Naive thymus-derived CD8-positive, alpha-beta T cell (primary cell): Measurements from ENCODE around the gene CEACAM21. TPM values are rescaled to one million over a fixed set of nuclear protein-coding genes. Genes with fewer than 3 reads are reported as not detected.

Experiments
- ATAC-seq, 2 donors: fragments of 150-1000 bp; cut with Tn5 transposase in 1 of 2; sonication (Bioruptor Pico), chemical (Tn5 transposase) in 1 of 2; 1 replicate in 1 of 2; 2 replicates in 1 of 2; pipeline ENCODE4 v1.10.0; 2021; ENCODE audit warnings: mild to moderate bottlenecking in 2 of 2, moderate library complexity in 2 of 2
- POLR2A ChIA-PET: fragments of 350-600 bp; sonication (Branson Sonifier 250); formaldehyde crosslinking; loops from one replicate; lab custom pipeline; 2021; ENCODE audit warnings: antibody characterized with exemption; lab: Charles Lee
- DNase-seq, 10 donors: peaks; one replicate each; pipeline versions ENCODE4 v3.0.0 to v3.0.0-alpha.2; 2020 to 2022
- H3K27ac Mint-ChIP-seq, 10 donors: one replicate each; pipeline ENCODE4 v1.8.0; 2020 to 2022; ENCODE audit warnings: mild to moderate bottlenecking in 10 of 10, mixed read lengths in 10 of 10, moderate library complexity in 4 of 10, inconsistent platforms in 1 of 10
- H3K27me3 Mint-ChIP-seq, 5 donors: one replicate each; pipeline ENCODE4 v1.8.0; 2021 to 2022; ENCODE audit warnings: mixed read lengths in 5 of 5
- H3K36me3 Mint-ChIP-seq, 3 donors: one replicate each; pipeline ENCODE4 v1.8.0; 2020 to 2022; ENCODE audit warnings: mixed read lengths in 3 of 3, mild to moderate bottlenecking in 2 of 3, inconsistent platforms in 1 of 3
- H3K4me1 Mint-ChIP-seq, 4 donors: one replicate each; pipeline ENCODE4 v1.8.0; 2021 to 2022; ENCODE audit warnings: mixed read lengths in 4 of 4
- H3K4me3 Mint-ChIP-seq, 10 donors: one replicate each; pipeline ENCODE4 v1.8.0; 2020 to 2022; ENCODE audit warnings: mild to moderate bottlenecking in 10 of 10, mixed read lengths in 10 of 10, moderate library complexity in 6 of 10, inconsistent platforms in 1 of 10
- H3K9me3 Mint-ChIP-seq, 9 donors: one replicate each; pipeline ENCODE4 v1.8.0; 2020 to 2022; ENCODE audit warnings: mixed read lengths in 9 of 9, mild to moderate bottlenecking in 3 of 9, inconsistent platforms in 1 of 9, moderate library complexity in 1 of 9
- polyA plus RNA-seq, 3 donors: library from polyadenylated mRNA; unstranded; fragments of 300-500 nt; fragmentation: Illumina TruSeq; gene quantifications; one replicate each; pipeline ENCODE4 v1.2.3, GENCODE V29; 2021
- total RNA-seq, 8 experiments: library from RNA in 2 of 8; stranded (reverse) in 2 of 8; gene quantifications; one replicate each; pipeline ENCODE4 v1.2.3 and lab custom pipeline; 2021 to 2026

CEACAM21 gene
- total and polyA plus RNA-seq, 5 experiments from 2014 or later = 16.7 to 59.1 (median 44.2) TPM

GRCh38 chr19:41587101-41587837 lies 11.3 kb downstream of the CEACAM21 start:
- Mint-ChIP-seq H3K36me3 (peaks cover 12 to 50% (median 24%) of the 10 kb centered on the region in 3 donors), H3K9me3 (peaks cover 0 to 11% (median 7%) of the 10 kb centered on the region in 9 donors), H3K27me3 (peaks cover 0 to 4% (median 0%) of the 10 kb centered on the region in 5 donors), H3K4me1 (peaks cover 0 to 10% (median 3%) of the 10 kb centered on the region in 4 donors), H3K4me3 (no peak overlapping the region), H3K27ac (peak overlapping the region in 2 of 10 donors; percentile 7 to 9)
- DNase-seq (no peak), ATAC-seq (no peak)
- POLR2A ChIA-PET = no interaction called here

- peaks cover 0 to 6% (median 5%) of the 10 kb centered on the region in 9 donors for H3K9me3 Mint-ChIP-seq
- H3K27ac Mint-ChIP-seq = peak overlapping the region in 1 of 10 donors; percentile 49
- H3K27me3 Mint-ChIP-seq = peaks cover 0 to 4% (median 0%) of the 10 kb centered on the region in 5 donors
- no peak overlapping the region for H3K4me3 Mint-ChIP-seq
- peaks cover 9 to 45% (median 19%) of the 10 kb centered on the region in 3 donors for H3K36me3 Mint-ChIP-seq
- peaks cover 0 to 11% (median 4%) of the 10 kb centered on the region in 4 donors for H3K4me1 Mint-ChIP-seq
- DNase-seq = no peak
- POLR2A ChIA-PET = no interaction called here
- ATAC-seq = no peak
These were observed 11.9 kb downstream of the CEACAM21 start for GRCh38 chr19:41587838-41588210.

- POLR2A ChIA-PET = no interaction called here
- H3K4me1 Mint-ChIP-seq = peaks cover 0 to 11% (median 4%) of the 10 kb centered on the region in 4 donors
- H3K9me3 Mint-ChIP-seq = no peaks in the 10 kb centered on the region
- DNase-seq = no peak
- no peak for ATAC-seq
- H3K36me3 Mint-ChIP-seq = peaks cover 1 to 36% (median 11%) of the 10 kb centered on the region in 3 donors
- peak overlapping the region in 4 of 10 donors; percentile 15 to 40 (median 31) for H3K27ac Mint-ChIP-seq
- no peak overlapping the region for H3K4me3 Mint-ChIP-seq
- H3K27me3 Mint-ChIP-seq = peaks cover 0 to 10% (median 0%) of the 10 kb centered on the region in 5 donors
These were observed 12.7 kb downstream of the CEACAM21 start for GRCh38 chr19:41588497-41589209.

- Mint-ChIP-seq H3K4me3 (no peak overlapping the region), H3K36me3 (peaks cover 0 to 29% (median 11%) of the 10 kb centered on the region in 3 donors), H3K4me1 (peaks cover 0 to 11% (median 5%) of the 10 kb centered on the region in 4 donors), H3K9me3 (no peaks in the 10 kb centered on the region), H3K27ac (peak overlapping the region in 3 of 10 donors; percentile 15 to 35 (median 25)), H3K27me3 (peaks cover 0 to 10% (median 0%) of the 10 kb centered on the region in 5 donors)
- DNase-seq (no peak), ATAC-seq (no peak)
- POLR2A ChIA-PET = no interaction called here
These were observed 13.4 kb downstream of the CEACAM21 start for GRCh38 chr19:41589371-41589770.

- Mint-ChIP-seq H3K27me3 (peaks cover 0 to 17% (median 11%) of the 10 kb centered on the region in 5 donors), H3K27ac (peak overlapping the region in 1 of 10 donors; percentile 34), H3K4me1 (peaks cover 6 to 16% (median 13%) of the 10 kb centered on the region in 4 donors), H3K4me3 (no peak overlapping the region), H3K36me3 (peaks cover 0 to 14% (median 3%) of the 10 kb centered on the region in 3 donors), H3K9me3 (no peaks in the 10 kb centered on the region)
- no peak for ATAC-seq
- no peak for DNase-seq
- POLR2A ChIA-PET = no interaction called here
These were observed 15.0 kb downstream of the CEACAM21 start for GRCh38 chr19:41590936-41591335.

- Mint-ChIP-seq H3K27me3 (peaks cover 0 to 21% (median 17%) of the 10 kb centered on the region in 5 donors), H3K9me3 (no peaks in the 10 kb centered on the region), H3K4me1 (peaks cover 6 to 17% (median 13%) of the 10 kb centered on the region in 4 donors), H3K36me3 (peaks cover 0 to 10% (median 0%) of the 10 kb centered on the region in 3 donors), H3K4me3 (no peak overlapping the region), H3K27ac (peak overlapping the region in 2 of 10 donors; percentile 25 to 56)
- POLR2A ChIA-PET = interaction anchor here (0.8 to 0.9 kb wide), 2 partner anchors 12 to 98 kb away, joined by 3 read pairs; no protein-coding TSS in a partner anchor
- ATAC-seq (no peak), DNase-seq (no peak)
These were observed 16.1 kb downstream of the CEACAM21 start for GRCh38 chr19:41591951-41592562.

- H3K9me3 Mint-ChIP-seq = no peaks in the 10 kb centered on the region
- no peak overlapping the region for H3K27ac Mint-ChIP-seq
- ATAC-seq = peak; percentile 86 to 88
- peak; percentile 27 to 75 (median 60) for DNase-seq
- peaks cover 8 to 24% (median 10%) of the 10 kb centered on the region in 4 donors for H3K4me1 Mint-ChIP-seq
- POLR2A ChIA-PET = interaction anchor here (0.8 to 1.3 kb wide), 2 partner anchors 32 to 147 kb away, joined by 3 to 4 read pairs; no protein-coding TSS in a partner anchor
- no peaks in the 10 kb centered on the region for H3K36me3 Mint-ChIP-seq
- H3K4me3 Mint-ChIP-seq = no peak overlapping the region
- peaks cover 3 to 39% (median 24%) of the 10 kb centered on the region in 5 donors for H3K27me3 Mint-ChIP-seq
These were observed 19.4 kb downstream of the CEACAM21 start for GRCh38 chr19:41595258-41595889.

- H3K4me3 Mint-ChIP-seq = no peak overlapping the region
- no peaks in the 10 kb centered on the region for H3K36me3 Mint-ChIP-seq
- POLR2A ChIA-PET = interaction anchor here (0.8 to 1.3 kb wide), 2 partner anchors 32 to 147 kb away, joined by 3 to 4 read pairs; no protein-coding TSS in a partner anchor
- ATAC-seq (no peak), DNase-seq (no peak)
- peaks cover 8 to 24% (median 10%) of the 10 kb centered on the region in 4 donors for H3K4me1 Mint-ChIP-seq
- H3K27ac Mint-ChIP-seq = no peak overlapping the region
- H3K27me3 Mint-ChIP-seq = peaks cover 3 to 39% (median 24%) of the 10 kb centered on the region in 5 donors
- no peaks in the 10 kb centered on the region for H3K9me3 Mint-ChIP-seq
These were observed 19.9 kb downstream of the CEACAM21 start for GRCh38 chr19:41595890-41596280.

- H3K4me1 Mint-ChIP-seq = peaks cover 5 to 24% (median 9%) of the 10 kb centered on the region in 4 donors
- H3K27ac Mint-ChIP-seq = peak overlapping the region in 2 of 10 donors; percentile 11 to 43
- peak; percentile 45 to 89 (median 72) for DNase-seq
- POLR2A ChIA-PET = interaction anchor here (0.6 to 1.0 kb wide), 2 partner anchors 150 to 1443 kb away, joined by 3 to 6 read pairs; no protein-coding TSS in a partner anchor
- H3K27me3 Mint-ChIP-seq = peaks cover 3 to 39% (median 20%) of the 10 kb centered on the region in 5 donors
- peak; percentile 83 to 91 for ATAC-seq
- H3K36me3 Mint-ChIP-seq = no peaks in the 10 kb centered on the region
- peak overlapping the region in 3 of 10 donors; percentile 37 to 64 (median 54) for H3K4me3 Mint-ChIP-seq
- H3K9me3 Mint-ChIP-seq = no peaks in the 10 kb centered on the region
These were observed 21.7 kb downstream of the CEACAM21 start for GRCh38 chr19:41597600-41598041.

GRCh38 chr19:41599175-41599966 lies 23.4 kb downstream of the CEACAM21 start:
- DNase-seq (peak in 1 of 10 donors; percentile 7), ATAC-seq (no peak)
- H3K27me3 Mint-ChIP-seq = peaks cover 3 to 39% (median 21%) of the 10 kb centered on the region in 5 donors
- no peak overlapping the region for H3K27ac Mint-ChIP-seq
- POLR2A ChIA-PET = interaction anchor here (0.6 kb wide), 1 partner anchor 1249 kb away, joined by 3 read pairs; no protein-coding TSS in a partner anchor
- no peaks in the 10 kb centered on the region for H3K9me3 Mint-ChIP-seq
- H3K4me3 Mint-ChIP-seq = no peak overlapping the region
- no peaks in the 10 kb centered on the region for H3K36me3 Mint-ChIP-seq
- peaks cover 5 to 22% (median 9%) of the 10 kb centered on the region in 4 donors for H3K4me1 Mint-ChIP-seq

- Mint-ChIP-seq H3K36me3 (no peaks in the 10 kb centered on the region), H3K4me1 (peaks cover 2 to 6% (median 3%) of the 10 kb centered on the region in 4 donors), H3K27me3 (peaks cover 3 to 20% (median 10%) of the 10 kb centered on the region in 5 donors), H3K27ac (peak overlapping the region in 1 of 10 donors; percentile 65), H3K9me3 (no peaks in the 10 kb centered on the region), H3K4me3 (no peak overlapping the region)
- DNase-seq (no peak), ATAC-seq (no peak)
- POLR2A ChIA-PET = no interaction called here
These were observed 25.8 kb downstream of the CEACAM21 start for GRCh38 chr19:41601771-41602170.
